ENCODE data around the gene GNG10. TPM values are rescaled to one million over a fixed set of nuclear protein-coding genes. Genes with fewer than 3 reads are reported as not detected.
A peak's percentile ranks its signal among the peaks of the same experiment; 100 is the strongest.
"Not testable (repeated sequence)": the region's sequence is repeated elsewhere in the genome, so short reads cannot be mapped to it uniquely, and the experiment has no call there.

Gene GNG10
- polyA plus RNA-seq (ENCODE audit: insufficient read length in 3 of 3): 10 to 100 TPM; 46.1 to 64.5 (median 54.7) TPM
- long read RNA-seq, donor 1, transcript GNG10-201 (3 exons, 1,491 nt): major isoform, 22 of 22 reads
- long read RNA-seq, donor 1, partial matches to known transcripts: 0 of 22 reads
- long read RNA-seq, donor 1, other reads (novel, unspliced or antisense): 0 of 22 reads
- long read RNA-seq, donor 2, transcript GNG10-201 (3 exons, 1,491 nt): major isoform, 20 of 20 reads
- long read RNA-seq, donor 2, partial matches to known transcripts: 0 of 20 reads
- long read RNA-seq, donor 2, other reads (novel, unspliced or antisense): 0 of 20 reads
- long read RNA-seq, donor 3, transcript GNG10-201 (3 exons, 1,491 nt): major isoform, 65 of 65 reads
- long read RNA-seq, donor 3, partial matches to known transcripts: 0 of 65 reads
- long read RNA-seq, donor 3, other reads (novel, unspliced or antisense): 0 of 65 reads
- long read RNA-seq, donor 4, transcript GNG10-201 (3 exons, 1,491 nt): major isoform, 16 of 21 reads
- long read RNA-seq, donor 4, partial matches to known transcripts: 5 of 21 reads
- long read RNA-seq, donor 4, other reads (novel, unspliced or antisense): 0 of 21 reads
- long read RNA-seq, donor 5: 0 reads
- long read RNA-seq, donor 6, transcript GNG10-201 (3 exons, 1,491 nt): major isoform, 18 of 18 reads
- long read RNA-seq, donor 6, partial matches to known transcripts: 0 of 18 reads
- long read RNA-seq, donor 6, other reads (novel, unspliced or antisense): 0 of 18 reads
- long read RNA-seq, donor 7, transcript GNG10-201 (3 exons, 1,491 nt): major isoform, 23 of 23 reads
- long read RNA-seq, donor 7, partial matches to known transcripts: 0 of 23 reads
- long read RNA-seq, donor 7, other reads (novel, unspliced or antisense): 0 of 23 reads
- long read RNA-seq, donor 8, transcript GNG10-201 (3 exons, 1,491 nt): major isoform, 39 of 44 reads
- long read RNA-seq, donor 8, partial matches to known transcripts: 5 of 44 reads
- long read RNA-seq, donor 8, other reads (novel, unspliced or antisense): 0 of 44 reads
- long read RNA-seq, donor 9, transcript GNG10-201 (3 exons, 1,491 nt): major isoform, 23 of 23 reads
- long read RNA-seq, donor 9, partial matches to known transcripts: 0 of 23 reads
- long read RNA-seq, donor 9, other reads (novel, unspliced or antisense): 0 of 23 reads
- long read RNA-seq, donor 10, transcript GNG10-201 (3 exons, 1,491 nt): major isoform, 25 of 25 reads
- long read RNA-seq, donor 10, partial matches to known transcripts: 0 of 25 reads
- long read RNA-seq, donor 10, other reads (novel, unspliced or antisense): 0 of 25 reads
- long read RNA-seq, donor 11, transcript GNG10-201 (3 exons, 1,491 nt): major isoform, 19 of 19 reads
- long read RNA-seq, donor 11, partial matches to known transcripts: 0 of 19 reads
- long read RNA-seq, donor 11, other reads (novel, unspliced or antisense): 0 of 19 reads
- long read RNA-seq, donor 12, transcript GNG10-201 (3 exons, 1,491 nt): major isoform, 10 of 10 reads
- long read RNA-seq, donor 12, partial matches to known transcripts: 0 of 10 reads
- long read RNA-seq, donor 12, other reads (novel, unspliced or antisense): 0 of 10 reads
- long read RNA-seq, donor 13: 0 reads
- long read RNA-seq, donor 14, transcript GNG10-201 (3 exons, 1,491 nt): major isoform, 33 of 152 reads
- long read RNA-seq, donor 14, partial matches to known transcripts: 102 of 152 reads
- long read RNA-seq, donor 14, other reads (novel, unspliced or antisense): 17 of 152 reads
- long read RNA-seq, donor 15, transcript GNG10-201 (3 exons, 1,491 nt): major isoform, 16 of 16 reads
- long read RNA-seq, donor 15, partial matches to known transcripts: 0 of 16 reads
- long read RNA-seq, donor 15, other reads (novel, unspliced or antisense): 0 of 16 reads
- long read RNA-seq, donor 16, transcript GNG10-201 (3 exons, 1,491 nt): major isoform, 48 of 48 reads
- long read RNA-seq, donor 16, partial matches to known transcripts: 0 of 48 reads
- long read RNA-seq, donor 16, other reads (novel, unspliced or antisense): 0 of 48 reads

DNA sequence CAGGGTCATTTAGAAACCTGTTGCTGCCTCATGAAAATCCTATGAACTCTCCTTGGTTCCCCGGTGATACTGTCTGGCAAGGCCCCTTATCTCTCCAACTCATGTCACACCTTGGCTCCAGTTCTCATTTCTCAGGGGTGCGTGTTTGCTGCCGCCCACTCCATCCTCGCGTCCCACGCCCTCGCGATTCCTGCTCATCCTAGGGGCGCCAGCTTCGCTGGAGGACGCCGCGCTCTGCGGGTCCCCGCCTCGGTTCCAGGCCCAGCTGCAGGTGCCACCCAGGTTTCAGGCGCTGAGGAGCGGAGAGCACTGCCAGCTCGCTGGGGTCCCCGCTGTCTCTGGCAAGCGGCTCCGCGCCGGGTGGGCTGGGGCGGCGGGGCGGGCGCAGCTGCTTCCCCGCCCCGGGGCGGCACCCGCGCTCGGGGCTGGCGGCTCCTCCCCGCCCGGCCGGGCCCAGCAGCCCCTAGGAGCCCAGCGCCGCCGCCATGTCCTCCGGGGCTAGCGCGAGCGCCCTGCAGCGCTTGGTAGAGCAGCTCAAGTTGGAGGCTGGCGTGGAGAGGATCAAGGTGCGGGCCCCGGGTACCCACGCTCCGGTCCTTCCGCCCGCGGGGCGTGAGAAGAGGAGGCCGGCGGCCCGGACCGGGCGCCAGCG is at the start of gene GNG10:
Gene GNG10, plus strand, starts transcription at position 456 of the 652 bp plus-strand sequence. Its CDS starts 30 bp downstream, at position 486.
- peak in 6 of 11 donors; percentile 31 to 65 (median 50) for DNase-seq (ENCODE audit: extremely low read depth in 1 of 11, low read depth in 9 of 11, low spot score in 4 of 11)

DNA sequence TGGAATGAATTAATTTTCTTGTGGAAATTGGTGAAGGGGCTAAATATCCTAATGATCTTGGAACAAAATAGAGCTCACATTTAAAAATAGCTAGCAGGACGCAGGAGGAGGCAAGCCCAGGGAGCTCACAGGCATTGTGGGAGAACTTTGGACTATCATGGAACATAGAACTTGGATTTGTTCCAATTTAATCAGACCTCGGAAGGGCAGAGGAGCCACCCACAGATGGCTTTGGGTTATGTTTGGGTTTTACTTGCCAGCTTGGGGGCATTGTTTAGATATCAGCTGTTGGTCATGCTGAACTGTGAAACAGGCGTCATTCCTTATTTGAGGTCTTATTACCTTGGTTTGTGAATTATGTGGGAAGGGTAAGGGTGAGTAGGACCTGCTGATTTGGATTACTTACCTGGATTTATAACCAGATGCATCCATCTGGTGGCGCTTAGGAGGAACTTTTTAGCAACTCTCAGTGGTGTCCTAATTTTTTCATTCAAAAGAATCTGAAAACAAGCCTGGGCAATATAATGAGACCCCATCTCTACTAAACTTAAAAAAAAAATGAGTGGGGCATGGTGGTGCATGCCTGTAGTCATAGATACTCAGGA is 47.9 kb upstream of the GNG10 start:
- no peak for DNase-seq (ENCODE audit: extremely low read depth in 1 of 11, low read depth in 9 of 11, low spot score in 4 of 11)

DNA sequence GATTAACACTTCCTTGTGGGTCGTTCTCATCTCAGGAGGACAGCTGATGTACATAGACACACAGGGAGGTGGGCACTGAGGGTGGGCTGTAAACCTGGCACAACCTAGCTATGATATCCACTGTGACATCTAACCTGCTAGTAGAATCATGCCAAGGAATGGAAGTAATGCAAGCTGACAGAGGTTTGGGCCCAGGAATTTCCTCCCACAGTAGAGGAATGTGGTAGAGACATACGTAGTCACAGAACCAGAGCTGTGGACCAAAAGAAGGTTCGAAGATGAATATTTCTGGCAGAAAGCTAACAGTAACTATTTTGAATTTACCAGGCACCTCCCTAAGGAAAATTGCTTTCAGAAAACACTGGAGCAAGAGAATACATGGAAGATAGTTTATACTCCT is 45.5 kb upstream of the GNG10 start:
- no peak for DNase-seq (ENCODE audit: extremely low read depth in 1 of 11, low read depth in 9 of 11, low spot score in 4 of 11)

DNA sequence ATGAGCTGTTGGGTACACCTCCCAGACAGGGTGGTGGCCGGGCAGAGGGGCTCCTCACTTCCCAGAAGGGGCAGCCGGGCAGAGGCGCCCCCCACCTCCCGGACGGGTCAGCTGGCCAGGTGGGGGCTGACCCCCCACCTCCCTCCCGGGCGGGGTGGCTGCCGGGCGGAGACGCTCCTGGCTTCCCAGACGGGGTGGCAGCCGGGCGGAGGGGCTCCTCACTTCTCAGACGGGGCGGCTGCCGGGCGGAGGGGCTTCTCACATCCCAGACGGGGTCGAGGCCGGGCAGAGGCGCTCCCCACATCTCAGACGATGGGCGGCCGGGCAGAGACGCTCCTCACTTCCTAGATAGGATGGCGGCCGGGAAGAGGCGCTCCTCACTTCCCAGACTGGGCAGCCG is 44.1 kb upstream of the GNG10 start:
- not testable (repeated sequence) for DNase-seq (ENCODE audit: extremely low read depth in 1 of 11, low read depth in 9 of 11, low spot score in 4 of 11)

DNA sequence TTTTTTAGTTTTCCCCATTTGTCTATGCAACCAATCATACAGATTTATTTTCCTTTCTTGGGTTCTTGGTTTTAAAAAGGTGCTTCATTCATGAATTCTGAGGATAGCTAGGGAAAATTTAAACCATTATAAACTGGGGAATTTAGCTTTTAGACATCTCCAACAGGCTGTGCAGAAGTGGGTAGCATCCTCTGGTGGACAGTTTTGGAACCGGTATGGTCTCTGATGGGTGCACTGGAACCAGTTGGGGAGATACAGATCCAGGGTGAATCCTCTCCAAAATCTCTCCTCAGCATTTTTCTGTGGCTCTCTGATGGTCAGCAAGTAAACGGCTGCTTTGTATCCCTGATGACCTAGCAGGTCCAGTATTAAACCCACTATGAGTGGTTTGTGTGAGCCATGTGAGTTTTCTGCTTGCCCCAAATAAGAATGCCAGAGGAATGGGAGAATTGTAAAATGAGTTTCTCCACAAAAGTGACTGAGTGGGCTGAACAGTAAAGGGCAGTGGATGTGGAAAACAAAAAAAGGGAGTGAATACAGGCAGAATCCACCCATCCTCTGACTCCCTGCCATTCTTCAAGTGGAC is 39.4 kb upstream of the GNG10 start:
- DNase-seq (ENCODE audit: extremely low read depth in 1 of 11, low read depth in 9 of 11, low spot score in 4 of 11): no peak

DNA sequence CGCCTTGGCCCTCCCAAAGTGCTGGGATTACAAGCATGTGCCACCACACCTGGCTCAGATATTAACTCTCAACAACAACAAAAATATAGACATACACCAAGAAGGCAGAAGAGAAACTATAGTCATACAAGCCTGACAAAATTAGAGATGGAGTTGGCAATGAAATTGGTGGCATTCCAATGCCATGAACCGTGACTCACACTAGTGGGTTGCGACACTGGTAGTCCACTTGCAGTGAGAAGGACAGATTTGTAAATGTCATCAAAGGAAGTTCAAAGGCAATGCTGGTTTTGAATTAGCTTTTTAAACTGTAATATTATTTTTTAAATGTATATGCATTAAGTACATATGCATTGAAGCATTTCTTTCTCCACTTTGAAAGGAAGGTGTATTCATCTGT is 38.8 kb upstream of the GNG10 start:
- DNase-seq (ENCODE audit: extremely low read depth in 1 of 11, low read depth in 9 of 11, low spot score in 4 of 11): no peak

DNA sequence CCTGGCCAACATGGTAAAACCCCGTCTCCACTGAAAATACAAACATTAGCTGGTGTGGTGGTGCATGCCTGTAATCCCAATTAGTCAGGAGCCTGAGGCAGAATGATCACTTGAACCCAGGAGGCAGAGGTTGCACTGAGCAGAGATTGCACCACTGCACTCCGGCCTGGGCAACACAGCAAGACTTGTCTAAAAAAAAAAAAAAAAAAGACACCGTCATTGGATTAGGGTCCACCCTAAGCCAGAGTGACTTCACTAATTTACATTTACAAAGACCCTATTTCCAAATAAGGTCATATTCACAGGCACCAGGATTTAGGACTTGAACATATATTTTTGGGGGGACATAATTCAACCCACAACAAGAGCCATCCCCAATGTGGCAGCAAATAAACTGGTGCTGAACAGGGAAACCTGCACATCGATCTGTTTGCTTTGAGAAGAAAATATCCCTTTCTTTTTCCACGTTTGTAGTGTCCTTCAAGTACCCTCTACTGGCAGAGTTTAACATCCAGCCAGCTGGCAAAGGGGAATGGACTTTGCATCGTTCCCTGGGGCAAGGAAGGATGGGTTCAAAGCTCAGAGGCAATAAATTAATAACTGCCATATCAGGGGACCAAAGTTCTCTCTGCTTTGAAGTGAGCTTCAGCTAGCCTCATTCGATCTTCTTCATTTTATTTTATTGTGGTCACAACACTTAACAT is 34.0 kb upstream of the GNG10 start:
- no peak for DNase-seq (ENCODE audit: extremely low read depth in 1 of 11, low read depth in 9 of 11, low spot score in 4 of 11)

DNA sequence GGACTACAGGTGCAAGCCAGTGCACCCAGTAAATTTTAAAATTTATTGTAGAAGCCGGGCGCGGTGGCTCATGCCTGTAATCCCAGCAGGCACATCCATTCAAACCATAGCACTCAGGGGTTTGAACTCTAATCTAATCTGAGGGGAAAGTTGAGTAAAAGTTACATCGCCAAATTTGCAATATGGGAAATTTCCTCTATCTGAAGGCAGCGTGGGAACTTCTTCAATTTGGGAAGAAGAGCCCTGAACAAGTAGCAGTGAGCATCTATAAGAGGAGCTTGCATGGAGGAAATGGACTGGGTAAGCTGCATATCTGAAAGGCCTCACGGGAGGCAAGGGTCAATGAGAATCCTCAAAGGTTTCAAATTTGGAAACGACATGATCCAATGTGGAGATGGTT is 33.0 kb upstream of the GNG10 start:
- no peak for DNase-seq (ENCODE audit: extremely low read depth in 1 of 11, low read depth in 9 of 11, low spot score in 4 of 11)

DNA sequence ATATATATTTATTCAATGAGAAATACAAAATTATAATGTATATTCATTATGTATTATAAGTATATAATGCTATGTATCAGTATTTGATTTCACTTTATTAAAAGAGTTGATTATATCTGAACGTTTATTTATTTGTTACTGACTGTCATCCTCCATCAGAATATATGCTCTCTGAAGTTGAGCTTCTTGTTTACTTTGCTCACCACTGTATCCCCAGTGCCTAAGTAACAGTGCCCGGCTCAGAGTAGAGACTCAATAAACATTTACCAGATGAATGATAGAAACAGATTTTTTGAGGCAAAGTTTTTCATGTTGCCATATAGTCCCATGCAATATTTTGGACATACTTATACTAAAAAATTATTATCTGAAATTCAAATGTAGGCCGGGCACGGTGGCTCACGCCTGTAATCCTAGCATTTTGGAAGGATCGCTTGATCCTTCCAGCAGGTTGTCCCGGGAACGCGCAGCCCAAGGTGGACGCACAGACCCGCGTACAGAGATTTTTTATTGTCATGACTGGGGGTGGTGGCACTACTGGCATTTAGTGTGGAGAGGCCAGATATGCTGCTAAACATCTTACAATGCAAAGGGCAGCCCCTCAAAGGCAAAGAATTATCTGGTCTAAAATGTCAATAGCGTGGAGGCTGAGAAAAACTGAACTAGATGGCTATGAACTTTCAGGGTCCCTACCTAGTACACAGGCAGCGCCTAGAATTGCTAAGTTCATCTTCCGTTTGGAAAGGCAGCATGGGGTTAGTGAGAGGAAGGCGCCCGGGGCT is 31.0 kb upstream of the GNG10 start:
- DNase-seq (ENCODE audit: extremely low read depth in 1 of 11, low read depth in 9 of 11, low spot score in 4 of 11): no peak

DNA sequence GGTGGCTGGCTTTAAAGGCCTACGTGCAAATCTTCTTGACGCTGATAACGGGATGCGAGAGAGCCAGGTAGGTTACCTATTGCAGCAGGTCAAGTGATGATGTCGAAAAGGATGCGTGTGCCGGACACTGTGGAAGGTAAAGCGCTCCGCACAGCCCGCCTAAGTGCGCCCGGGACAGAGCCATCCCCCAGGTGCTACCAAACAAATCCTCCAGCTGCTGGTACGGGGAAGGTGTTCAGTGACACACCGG is 30.5 kb upstream of the GNG10 start:
- peak in 1 of 11 donors; percentile 56 for DNase-seq (ENCODE audit: extremely low read depth in 1 of 11, low read depth in 9 of 11, low spot score in 4 of 11)

DNA sequence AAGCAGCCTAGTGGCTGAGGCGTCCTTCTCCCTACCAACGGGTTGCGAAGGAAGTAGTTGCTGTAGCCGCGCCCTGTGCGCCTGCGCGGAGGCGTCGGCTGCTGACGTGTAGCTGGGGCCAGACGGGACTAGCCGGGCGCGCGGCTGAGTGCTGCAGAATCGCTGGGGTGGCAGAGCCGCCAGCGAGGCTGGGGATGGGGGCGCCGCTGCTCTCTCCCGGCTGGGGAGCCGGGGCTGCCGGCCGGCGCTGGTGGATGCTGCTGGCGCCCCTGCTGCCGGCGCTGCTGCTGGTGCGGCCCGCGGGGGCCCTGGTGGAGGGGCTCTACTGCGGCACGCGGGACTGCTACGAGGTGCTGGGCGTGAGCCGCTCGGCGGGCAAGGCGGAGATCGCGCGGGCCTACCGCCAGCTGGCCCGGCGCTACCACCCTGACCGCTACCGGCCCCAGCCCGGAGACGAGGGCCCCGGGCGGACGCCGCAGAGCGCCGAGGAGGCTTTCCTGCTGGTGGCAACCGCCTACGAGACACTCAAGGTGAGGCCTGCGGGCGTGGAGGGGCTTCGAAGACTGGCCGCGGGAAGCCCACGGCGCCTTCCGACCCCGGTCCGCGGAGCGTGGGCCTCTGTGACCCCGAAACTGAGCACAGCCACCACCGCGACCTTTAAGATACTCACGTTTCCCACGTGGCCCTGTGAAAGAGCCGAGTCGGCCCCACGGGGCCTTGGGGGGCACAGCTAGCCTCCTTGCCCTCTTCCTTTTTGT is 30.0 kb upstream of the GNG10 start, which contains the start of gene DNAJC25:
Gene DNAJC25, plus strand, starts transcription at position 121 of the 758 bp plus-strand sequence. Its CDS starts 74 bp downstream, at position 195.
- peak; percentile 91 to 98 (median 96) for DNase-seq (ENCODE audit: extremely low read depth in 1 of 11, low read depth in 9 of 11, low spot score in 4 of 11)

DNA sequence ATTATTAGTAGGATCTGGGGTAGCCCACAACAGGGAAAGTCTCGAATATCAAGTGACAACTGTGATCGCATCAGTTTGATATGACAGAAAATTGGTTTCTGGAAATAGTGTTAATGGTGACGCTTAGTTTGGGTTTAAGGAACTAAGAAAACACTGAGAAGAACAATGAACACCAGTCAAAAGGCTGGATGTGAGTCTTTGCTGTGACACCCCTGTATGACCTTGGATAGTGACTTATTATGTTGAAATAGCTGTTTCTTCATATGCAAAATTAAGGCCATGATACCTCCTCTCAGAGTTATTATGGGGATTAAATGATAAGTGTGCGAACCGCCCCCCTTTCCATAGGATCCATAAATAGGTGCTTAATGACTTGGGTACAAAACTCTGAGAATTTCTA is 29.3 kb upstream of the GNG10 start:
- DNase-seq (ENCODE audit: extremely low read depth in 1 of 11, low read depth in 9 of 11, low spot score in 4 of 11): no peak

DNA sequence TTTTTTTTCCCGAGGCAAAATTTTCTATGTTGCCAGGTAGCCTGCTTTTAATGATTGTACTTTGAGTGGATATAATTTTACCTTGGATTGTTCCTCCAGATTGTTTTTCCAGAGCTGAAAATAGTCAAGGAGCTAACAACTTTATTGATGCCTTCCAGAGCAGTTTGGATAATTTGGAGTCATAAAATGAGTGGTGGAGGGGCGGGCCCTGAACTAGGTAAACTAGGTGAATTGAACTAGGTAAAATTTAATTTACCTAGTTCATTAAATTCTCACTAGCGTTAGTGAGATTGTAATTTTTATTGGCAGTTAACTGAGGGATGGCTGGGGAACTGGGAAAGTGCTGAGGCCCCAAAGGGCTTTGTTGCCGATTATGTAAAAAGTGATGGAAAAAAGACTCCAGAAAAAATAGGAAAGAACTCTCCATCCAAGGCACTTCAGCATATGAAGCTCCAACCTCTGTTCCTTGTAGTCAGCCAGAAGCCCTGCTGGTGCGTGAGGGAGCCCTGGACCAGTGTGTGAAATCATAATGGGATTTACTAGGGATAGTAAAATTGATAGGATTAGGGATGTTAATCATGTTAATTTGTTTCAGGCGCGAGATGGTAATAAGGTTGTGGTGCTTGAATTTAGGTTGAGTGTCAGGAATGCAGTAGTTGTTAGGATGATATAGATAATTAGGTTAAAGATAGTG is 28.6 kb upstream of the GNG10 start:
- DNase-seq (ENCODE audit: extremely low read depth in 1 of 11, low read depth in 9 of 11, low spot score in 4 of 11): no peak

DNA sequence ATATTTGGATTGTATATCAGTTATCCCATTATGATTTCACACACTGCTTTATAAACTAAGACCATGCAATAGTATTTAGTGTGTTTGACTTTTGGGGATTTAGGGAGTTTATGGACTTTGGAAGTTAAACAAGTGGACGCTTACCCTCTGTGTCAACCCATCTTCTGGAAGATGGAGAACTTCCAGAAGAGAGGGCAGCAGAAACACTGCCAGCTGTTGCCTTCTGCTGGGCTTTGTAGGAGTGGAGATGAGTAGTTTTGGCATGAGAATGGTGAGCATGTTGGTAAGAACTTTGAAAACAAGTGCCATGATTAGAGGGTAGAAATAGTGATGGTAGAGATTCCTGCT is 28.0 kb upstream of the GNG10 start:
- DNase-seq (ENCODE audit: extremely low read depth in 1 of 11, low read depth in 9 of 11, low spot score in 4 of 11): no peak
